H9 (cell line): ENCODE results near the gene CRISPLD2. TPM values are rescaled to one million over a fixed set of nuclear protein-coding genes. Genes with fewer than 3 reads are reported as not detected.

Experiments
- DNase-seq: peaks from one replicate; pipeline ENCODE4 v3.0.0-alpha.2; 2017
- H2AFZ ChIP-seq: one replicate; pipeline ENCODE4 v1.6.1; 2013; ENCODE audit warnings: mild to moderate bottlenecking, low read length, control low read depth, moderate library complexity
- H2AK5ac ChIP-seq: 2 replicates; pipeline ENCODE4 v1.6.1; 2013; ENCODE audit warnings: low read length, control low read depth, mixed read lengths; ENCODE audit not compliant: insufficient read length
- H2BK120ac ChIP-seq: one replicate; pipeline ENCODE4 v1.6.1; 2013; ENCODE audit warnings: low read depth, mild to moderate bottlenecking, low read length, control low read depth, inconsistent platforms; ENCODE audit not compliant: poor library complexity, severe bottlenecking
- H2BK12ac ChIP-seq: 2 replicates; pipeline ENCODE4 v1.6.1; 2013; ENCODE audit warnings: low read length, control low read depth, mixed read lengths, low read depth; ENCODE audit not compliant: insufficient read length
- H2BK15ac ChIP-seq: 2 replicates; pipeline ENCODE4 v1.6.1; 2013; ENCODE audit warnings: low read depth, low read length, control low read depth
- H2BK20ac ChIP-seq: one replicate; pipeline ENCODE4 v1.6.1; 2013; ENCODE audit warnings: low read depth, mild to moderate bottlenecking, low read length, control low read depth, inconsistent platforms; ENCODE audit not compliant: poor library complexity, severe bottlenecking
- H2BK5ac ChIP-seq: 2 replicates; pipeline ENCODE4 v1.6.1; 2013; ENCODE audit warnings: low read length, control low read depth, mixed read lengths; ENCODE audit not compliant: insufficient read length
- H3K14ac ChIP-seq: 2 replicates; pipeline ENCODE4 v1.6.1; 2013; ENCODE audit warnings: low read length, control low read depth; ENCODE audit not compliant: insufficient read depth
- H3K18ac ChIP-seq: 2 replicates; pipeline ENCODE4 v1.6.1; 2013; ENCODE audit warnings: low read depth, mild to moderate bottlenecking, mixed read lengths, low read length, control low read depth; ENCODE audit not compliant: insufficient read length
- H3K23ac ChIP-seq: 2 replicates; pipeline ENCODE4 v1.6.1; 2013; ENCODE audit warnings: low read length, control low read depth, mixed read lengths, low read depth; ENCODE audit not compliant: insufficient read length
- H3K23me2 ChIP-seq: 2 replicates; pipeline ENCODE4 v1.6.1; 2013; ENCODE audit warnings: low read depth, mild to moderate bottlenecking, mixed read lengths, low read length, control low read depth; ENCODE audit not compliant: insufficient read length, poor library complexity, severe bottlenecking
- H3K27ac ChIP-seq: 2 replicates; pipeline ENCODE4 v1.5.1; 2013; ENCODE audit warnings: low read length, control low read depth, mixed read lengths, low read depth; ENCODE audit not compliant: insufficient read length
- H3K27me3 ChIP-seq: 2 replicates; pipeline ENCODE4 v1.6.1; 2013; ENCODE audit warnings: low read length, control low read depth, inconsistent platforms; ENCODE audit not compliant: insufficient read depth
- H3K4ac ChIP-seq: 2 replicates; pipeline ENCODE4 v1.6.1; 2013; ENCODE audit warnings: low read depth, mild to moderate bottlenecking, control low read depth, inconsistent platforms, low read length, moderate library complexity
- H3K4me1 ChIP-seq: 2 replicates; pipeline ENCODE4 v1.6.1; 2013; ENCODE audit warnings: low read length, control low read depth, inconsistent platforms; ENCODE audit not compliant: insufficient read depth
- H3K4me2 ChIP-seq: 2 replicates; pipeline ENCODE4 v1.6.1; 2013; ENCODE audit warnings: low read length, control low read depth, mixed read lengths; ENCODE audit not compliant: insufficient read length, insufficient read depth
- H3K56ac ChIP-seq: 2 replicates; pipeline ENCODE4 v1.6.1; 2013; ENCODE audit warnings: low read depth, mild to moderate bottlenecking, mixed read lengths, low read length, control low read depth; ENCODE audit not compliant: insufficient read length
- H3K79me1 ChIP-seq: 2 replicates; pipeline ENCODE4 v1.6.1; 2013; ENCODE audit warnings: low read depth, mild to moderate bottlenecking, moderate library complexity, low read length, control low read depth, inconsistent platforms; ENCODE audit not compliant: insufficient read depth, poor library complexity, severe bottlenecking
- H3K79me2 ChIP-seq: 2 replicates; pipeline ENCODE4 v1.6.1; 2013; ENCODE audit warnings: low read length, control low read depth, inconsistent platforms; ENCODE audit not compliant: insufficient read depth
- H3K9ac ChIP-seq: 2 replicates; pipeline ENCODE4 v1.6.1; 2013; ENCODE audit warnings: low read length, control low read depth, mixed read lengths; ENCODE audit not compliant: insufficient read length; ENCODE audit errors: extremely low read depth
- H3K9me3 ChIP-seq: one replicate; pipeline ENCODE4 v1.6.1; 2013; ENCODE audit warnings: low read depth, low read length, inconsistent platforms; ENCODE audit not compliant: control insufficient read depth
- H3T11ph ChIP-seq: one replicate; pipeline ENCODE4 v1.6.1; 2013; ENCODE audit warnings: mild to moderate bottlenecking, low read length, control low read depth, inconsistent platforms
- H4K20me1 ChIP-seq: one replicate; pipeline ENCODE4 v1.6.1; 2013; ENCODE audit not compliant: control insufficient read depth, insufficient read length, insufficient read depth
- H4K5ac ChIP-seq: 2 replicates; pipeline ENCODE4 v1.6.1; 2013; ENCODE audit warnings: low read depth, mild to moderate bottlenecking, mixed read lengths, low read length, control low read depth; ENCODE audit not compliant: insufficient read length
- H4K8ac ChIP-seq: replicated peaks from 2 replicates; pipeline ENCODE4 v1.6.1; 2013; ENCODE audit warnings: low read length, control low read depth, mixed read lengths, low read depth; ENCODE audit not compliant: insufficient read length
- H4K91ac ChIP-seq: 2 replicates; pipeline ENCODE4 v1.6.1; 2013; ENCODE audit warnings: low read depth, mild to moderate bottlenecking, moderate library complexity, mixed read lengths, low read length, control low read depth; ENCODE audit not compliant: insufficient read length
- H3K27ac Mint-ChIP-seq, 3 experiments: 2 replicates in 2 of 3; 3 replicates in 1 of 3; pipeline ENCODE4 v1.8.0; 2020 to 2021; ENCODE audit warnings: mixed read lengths in 3 of 3, mild to moderate bottlenecking in 1 of 3, moderate library complexity in 1 of 3
- H3K27me3 Mint-ChIP-seq: 2 replicates; pipeline ENCODE4 v1.8.0; 2021; ENCODE audit warnings: low read depth, mild to moderate bottlenecking, moderate library complexity, mixed read lengths
- H3K36me3 Mint-ChIP-seq, 3 experiments: 2 replicates in 2 of 3; 3 replicates in 1 of 3; pipeline ENCODE4 v1.8.0; 2020 to 2021; ENCODE audit warnings: low read depth in 3 of 3, mixed read lengths in 3 of 3; ENCODE audit not compliant: insufficient read depth in 1 of 3
- H3K4me1 Mint-ChIP-seq, 2 experiments: 2 replicates each; pipeline ENCODE4 v1.8.0; 2020; ENCODE audit warnings: mixed read lengths in 2 of 2
- H3K4me3 Mint-ChIP-seq, 2 experiments: 2 replicates in 1 of 2; 3 replicates in 1 of 2; pipeline ENCODE4 v1.8.0; 2020 to 2021; ENCODE audit warnings: mild to moderate bottlenecking in 2 of 2, mixed read lengths in 2 of 2, moderate library complexity in 1 of 2
- H3K9me3 Mint-ChIP-seq, 2 experiments: 2 replicates in 1 of 2; 3 replicates in 1 of 2; pipeline ENCODE4 v1.8.0; 2020; ENCODE audit warnings: mild to moderate bottlenecking in 2 of 2, mixed read lengths in 2 of 2, moderate library complexity in 1 of 2
- WGBS: extraction: QIAGEN DNeasy Blood & Tissue Kit; methylation state at CpG from one replicate; pipeline ENCODE4 v1.1.7; 2013; ENCODE audit warnings: missing lambda C conversion rate, low lambda C conversion rate, mixed read lengths; ENCODE audit not compliant: insufficient read length; ENCODE audit errors: extremely low coverage; 5-methylcytosine and 5-hydroxymethylcytosine counted together
- total RNA-seq: library from RNA; stranded (reverse); gene quantifications from 2 replicates; pipeline ENCODE4 v1.2.1, GENCODE V29; 2021
- TF ChIP-seq, protein P1 (sequence below): fragments of 200-600 bp; sonication (generic); conservative IDR thresholded peaks from 3 replicates; pipeline ENCODE4 v1.8.0; 2021; ENCODE audit warnings: antibody characterized with exemption, mild to moderate bottlenecking

The CRISPLD2 gene
- total RNA-seq, 1 experiment from 2014 or later, result 2.3 TPM

DNA sequence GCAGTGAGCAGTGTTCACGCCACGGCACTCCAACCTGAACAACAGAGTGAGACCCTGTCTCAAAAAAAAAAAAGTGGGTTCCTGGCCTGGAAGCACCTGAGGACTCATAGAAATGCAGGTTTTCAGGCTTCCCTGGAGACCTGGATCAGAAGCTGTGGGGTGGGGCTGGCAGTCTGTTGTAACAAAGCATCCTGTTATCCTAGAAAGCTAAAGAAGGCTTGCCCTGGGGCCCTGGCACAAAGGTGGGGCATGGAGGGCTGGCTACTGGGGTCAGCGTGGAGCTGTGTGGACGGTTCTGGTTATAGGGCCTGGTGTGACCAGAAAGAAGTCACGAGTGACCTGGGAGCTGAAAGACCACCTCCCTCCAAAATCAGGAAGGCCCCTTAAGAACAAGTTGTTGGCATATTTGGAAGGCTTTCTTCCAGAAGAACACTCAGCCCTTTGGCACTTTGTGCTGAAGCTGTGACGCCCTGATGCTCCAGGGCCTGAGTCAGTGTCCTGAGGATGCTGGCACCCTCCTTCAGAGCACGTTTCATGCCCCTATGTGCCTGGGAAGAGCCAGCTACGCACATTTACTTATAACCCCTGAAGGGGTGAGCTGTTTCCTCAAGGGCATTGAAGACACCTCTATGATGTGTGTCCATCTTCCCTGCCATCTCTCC is 6.2 kb downstream of the CRISPLD2 start:
- H2BK5ac ChIP-seq, result no peak overlapping the region
- no peak overlapping the region for H3K18ac ChIP-seq
- no peaks in the 10 kb centered on the region for H3K23me2 ChIP-seq
- H3K27ac ChIP-seq, result no peak overlapping the region
- DNase-seq, result no peak
- no peaks in the 10 kb centered on the region; a peak in 1 of 5 replicates for H3K9me3 Mint-ChIP-seq
- no peak overlapping the region for H2BK12ac ChIP-seq
- H4K8ac ChIP-seq, result no peak overlapping the region
- no peak overlapping the region for H2BK15ac ChIP-seq
- no peak overlapping the region for H2BK20ac ChIP-seq
- no peak overlapping the region for H3K14ac ChIP-seq
- H3K4me1 ChIP-seq, result no peaks in the 10 kb centered on the region
- peaks cover 9 to 11% of the 10 kb centered on the region in 2 experiments for H3K4me1 Mint-ChIP-seq
- WGBS, result no CpG with 5 or more reads among the region's 8 CpGs
- H3K79me1 ChIP-seq, result no peaks in the 10 kb centered on the region
- H2AFZ ChIP-seq, result no peak overlapping the region
- H3K9ac ChIP-seq, result no peak overlapping the region
- H3K56ac ChIP-seq, result no peak overlapping the region
- H3K27me3 Mint-ChIP-seq, result peaks cover 37% of the 10 kb centered on the region
- H3K4me3 Mint-ChIP-seq, result no peak overlapping the region
- H3K4ac ChIP-seq, result no peak overlapping the region
- no peak overlapping the region for H3K27ac Mint-ChIP-seq
- H4K20me1 ChIP-seq, result no peaks in the 10 kb centered on the region
- H3T11ph ChIP-seq, result no peak overlapping the region
- no peak overlapping the region for H2BK120ac ChIP-seq
- H3K36me3 Mint-ChIP-seq, result no peaks in the 10 kb centered on the region
- peaks cover 3% of the 10 kb centered on the region; the same call in 1 of the 2 replicates for H3K27me3 ChIP-seq
- no peak overlapping the region for H4K5ac ChIP-seq
- TF ChIP-seq, protein P1, sequence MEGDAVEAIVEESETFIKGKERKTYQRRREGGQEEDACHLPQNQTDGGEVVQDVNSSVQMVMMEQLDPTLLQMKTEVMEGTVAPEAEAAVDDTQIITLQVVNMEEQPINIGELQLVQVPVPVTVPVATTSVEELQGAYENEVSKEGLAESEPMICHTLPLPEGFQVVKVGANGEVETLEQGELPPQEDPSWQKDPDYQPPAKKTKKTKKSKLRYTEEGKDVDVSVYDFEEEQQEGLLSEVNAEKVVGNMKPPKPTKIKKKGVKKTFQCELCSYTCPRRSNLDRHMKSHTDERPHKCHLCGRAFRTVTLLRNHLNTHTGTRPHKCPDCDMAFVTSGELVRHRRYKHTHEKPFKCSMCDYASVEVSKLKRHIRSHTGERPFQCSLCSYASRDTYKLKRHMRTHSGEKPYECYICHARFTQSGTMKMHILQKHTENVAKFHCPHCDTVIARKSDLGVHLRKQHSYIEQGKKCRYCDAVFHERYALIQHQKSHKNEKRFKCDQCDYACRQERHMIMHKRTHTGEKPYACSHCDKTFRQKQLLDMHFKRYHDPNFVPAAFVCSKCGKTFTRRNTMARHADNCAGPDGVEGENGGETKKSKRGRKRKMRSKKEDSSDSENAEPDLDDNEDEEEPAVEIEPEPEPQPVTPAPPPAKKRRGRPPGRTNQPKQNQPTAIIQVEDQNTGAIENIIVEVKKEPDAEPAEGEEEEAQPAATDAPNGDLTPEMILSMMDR, result no peak
- H3K4me2 ChIP-seq, result no peak overlapping the region
- no peak overlapping the region for H3K23ac ChIP-seq
- no peaks in the 10 kb centered on the region for H3K9me3 ChIP-seq
- H2AK5ac ChIP-seq, result no peak overlapping the region
- no peak overlapping the region for H4K91ac ChIP-seq
- no peaks in the 10 kb centered on the region for H3K79me2 ChIP-seq
